Measurements from ENCODE around the gene PHLDB1. TPM values are rescaled to one million over a fixed set of nuclear protein-coding genes. Genes with fewer than 3 reads are reported as not detected.

Gene PHLDB1
- total RNA-seq, 2 experiments from 2014 or later, result 2.0 to 2.4 TPM

GRCh38 chr11:118646393-118646792, 39.0 kb downstream of the PHLDB1 start:
- Mint-ChIP-seq H3K36me3 (no peaks in the 10 kb centered on the region), H3K27ac (no peak overlapping the region), H3K27me3 (no peaks in the 10 kb centered on the region), H3K4me1 (ENCODE audit: low read depth) (no peaks in the 10 kb centered on the region), H3K4me3 (no peak overlapping the region), H3K9me3 (no peaks in the 10 kb centered on the region)
- ChIA-PET CTCF (interaction anchor here (1.3 kb wide), 1 partner anchor 13 kb away, joined by 3 read pairs; no protein-coding TSS in a partner anchor), POLR2A (no interaction called here)
- intact Hi-C loops (cut with micrococcal nuclease), result no loop called here
- DNase-seq, result no peak

- no peaks in the 10 kb centered on the region for H3K9me3 Mint-ChIP-seq
- H3K4me1 Mint-ChIP-seq (ENCODE audit: low read depth), result peaks cover 8% of the 10 kb centered on the region
- CTCF ChIA-PET, result interaction anchor here (1.0 to 1.1 kb wide), 2 partner anchors 10 to 12 kb away, joined by 3 read pairs; no protein-coding TSS in a partner anchor
- POLR2A ChIA-PET, result no interaction called here
- no peak overlapping the region for H3K27ac Mint-ChIP-seq
- no peaks in the 10 kb centered on the region for H3K36me3 Mint-ChIP-seq
- H3K4me3 Mint-ChIP-seq, result no peak overlapping the region
- intact Hi-C loops (cut with micrococcal nuclease), result no loop called here
- H3K27me3 Mint-ChIP-seq, result no peaks in the 10 kb centered on the region
- DNase-seq, result no peak
Measured at GRCh38 chr11:118648291-118648690, 40.9 kb downstream of the PHLDB1 start.

GRCh38 chr11:118649941-118650340, 42.5 kb downstream of the PHLDB1 start:
- CTCF ChIA-PET, result no interaction called here
- POLR2A ChIA-PET, result no interaction called here

GRCh38 chr11:118650366-118650765, 43.0 kb downstream of the PHLDB1 start:
- DNase-seq, result no peak
- ChIA-PET CTCF (no interaction called here), POLR2A (no interaction called here)
- H3K27ac Mint-ChIP-seq, result no peak overlapping the region
- no peaks in the 10 kb centered on the region for H3K9me3 Mint-ChIP-seq
- no peaks in the 10 kb centered on the region for H3K36me3 Mint-ChIP-seq
- H3K27me3 Mint-ChIP-seq, result no peaks in the 10 kb centered on the region
- intact Hi-C loops (cut with micrococcal nuclease), result no loop called here
- no peak overlapping the region for H3K4me3 Mint-ChIP-seq
- H3K4me1 Mint-ChIP-seq (ENCODE audit: low read depth), result peaks cover 8% of the 10 kb centered on the region

More at GRCh38 chr11:118649941-118650340, 42.5 kb downstream of the PHLDB1 start:
- no peak for DNase-seq
- no peaks in the 10 kb centered on the region for H3K9me3 Mint-ChIP-seq
- H3K4me1 Mint-ChIP-seq (ENCODE audit: low read depth), result peaks cover 8% of the 10 kb centered on the region
- H3K27ac Mint-ChIP-seq, result no peak overlapping the region
- no peaks in the 10 kb centered on the region for H3K27me3 Mint-ChIP-seq
- intact Hi-C loops (cut with micrococcal nuclease), result no loop called here
- no peaks in the 10 kb centered on the region for H3K36me3 Mint-ChIP-seq
- H3K4me3 Mint-ChIP-seq, result no peak overlapping the region

- Mint-ChIP-seq H3K4me3 (no peak overlapping the region), H3K36me3 (no peaks in the 10 kb centered on the region), H3K4me1 (ENCODE audit: low read depth) (peaks cover 8% of the 10 kb centered on the region), H3K9me3 (no peaks in the 10 kb centered on the region), H3K27me3 (no peaks in the 10 kb centered on the region), H3K27ac (no peak overlapping the region)
- ChIA-PET CTCF (interaction anchor here (0.6 to 0.9 kb wide), 2 partner anchors 38 to 138 kb away, joined by 3 read pairs; no protein-coding TSS in a partner anchor), POLR2A (no interaction called here)
- intact Hi-C loops (cut with micrococcal nuclease), result no loop called here
- DNase-seq, result no peak
Measured at GRCh38 chr11:118651820-118652219, 44.4 kb downstream of the PHLDB1 start.

GRCh38 chr11:118652681-118653181, 45.3 kb downstream of the PHLDB1 start:
- Mint-ChIP-seq H3K4me3 (no peak overlapping the region), H3K27ac (no peak overlapping the region), H3K9me3 (no peaks in the 10 kb centered on the region), H3K4me1 (ENCODE audit: low read depth) (peaks cover 8% of the 10 kb centered on the region), H3K36me3 (no peaks in the 10 kb centered on the region), H3K27me3 (no peaks in the 10 kb centered on the region)
- CTCF ChIA-PET, result no interaction called here
- intact Hi-C loops (cut with micrococcal nuclease), result no loop called here
- no peak for DNase-seq
- POLR2A ChIA-PET, result no interaction called here

GRCh38 chr11:118653684-118654390, 46.4 kb downstream of the PHLDB1 start:
- ChIA-PET CTCF (no interaction called here), POLR2A (no interaction called here)
- H3K27ac Mint-ChIP-seq, result no peak overlapping the region
- H3K4me1 Mint-ChIP-seq (ENCODE audit: low read depth), result peaks cover 8% of the 10 kb centered on the region
- H3K4me3 Mint-ChIP-seq, result no peak overlapping the region
- no peaks in the 10 kb centered on the region for H3K9me3 Mint-ChIP-seq
- no peaks in the 10 kb centered on the region for H3K27me3 Mint-ChIP-seq
- intact Hi-C loops (cut with micrococcal nuclease), result no loop called here
- no peaks in the 10 kb centered on the region for H3K36me3 Mint-ChIP-seq
- no peak for DNase-seq

- ChIA-PET CTCF (interaction anchor here (1.1 kb wide), 1 partner anchor 62 kb away, joined by 3 read pairs; no protein-coding TSS in a partner anchor), POLR2A (no interaction called here)
- no peaks in the 10 kb centered on the region for H3K27me3 Mint-ChIP-seq
- no peak overlapping the region for H3K27ac Mint-ChIP-seq
- H3K36me3 Mint-ChIP-seq, result no peaks in the 10 kb centered on the region
- H3K4me3 Mint-ChIP-seq, result no peak overlapping the region
- intact Hi-C loops (cut with micrococcal nuclease), result no loop called here
- no peak for DNase-seq
- H3K9me3 Mint-ChIP-seq, result no peaks in the 10 kb centered on the region
- peaks cover 10% of the 10 kb centered on the region for H3K4me1 Mint-ChIP-seq (ENCODE audit: low read depth)
Measured at GRCh38 chr11:118655486-118656190, 48.2 kb downstream of the PHLDB1 start.

- ChIA-PET CTCF (interaction anchor here (1.4 to 2.2 kb wide), 2 partner anchors 33 to 62 kb away, joined by 5 to 8 read pairs; no protein-coding TSS in a partner anchor), POLR2A (no interaction called here)
- no peaks in the 10 kb centered on the region for H3K9me3 Mint-ChIP-seq
- intact Hi-C loops (cut with micrococcal nuclease), result no loop called here
- no peak overlapping the region for H3K27ac Mint-ChIP-seq
- H3K4me1 Mint-ChIP-seq (ENCODE audit: low read depth), result peaks cover 10% of the 10 kb centered on the region
- H3K27me3 Mint-ChIP-seq, result no peaks in the 10 kb centered on the region
- no peaks in the 10 kb centered on the region for H3K36me3 Mint-ChIP-seq
- DNase-seq, result no peak
- H3K4me3 Mint-ChIP-seq, result no peak overlapping the region
Measured at GRCh38 chr11:118656563-118657165, 49.2 kb downstream of the PHLDB1 start.

- H3K27ac Mint-ChIP-seq, result no peak overlapping the region
- POLR2A ChIA-PET, result no interaction called here
Measured at GRCh38 chr11:118657238-118657637, 49.8 kb downstream of the PHLDB1 start.

GRCh38 chr11:118657709-118658428, 50.5 kb downstream of the PHLDB1 start:
- Mint-ChIP-seq H3K9me3 (no peaks in the 10 kb centered on the region), H3K27ac (no peak overlapping the region), H3K4me1 (ENCODE audit: low read depth) (peaks cover 3% of the 10 kb centered on the region), H3K36me3 (no peaks in the 10 kb centered on the region), H3K27me3 (no peaks in the 10 kb centered on the region), H3K4me3 (no peak overlapping the region)
- no peak for DNase-seq
- ChIA-PET POLR2A (interaction anchor here (0.5 kb wide), 1 partner anchor 388 kb away, joined by 3 read pairs; no protein-coding TSS in a partner anchor), CTCF (interaction anchor here (0.6 to 3.1 kb wide), 6 partner anchors 9 to 210 kb away, joined by 3 to 14 read pairs (median 4); no protein-coding TSS in a partner anchor)
- intact Hi-C loops (cut with micrococcal nuclease), result no loop called here

More at GRCh38 chr11:118657238-118657637, 49.8 kb downstream of the PHLDB1 start:
- CTCF ChIA-PET, result interaction anchor here (1.4 to 2.2 kb wide), 2 partner anchors 32 to 62 kb away, joined by 5 to 8 read pairs; no protein-coding TSS in a partner anchor
- no peak for DNase-seq
- no peaks in the 10 kb centered on the region for H3K36me3 Mint-ChIP-seq
- H3K4me3 Mint-ChIP-seq, result no peak overlapping the region
- peaks cover 9% of the 10 kb centered on the region for H3K4me1 Mint-ChIP-seq (ENCODE audit: low read depth)
- H3K9me3 Mint-ChIP-seq, result no peaks in the 10 kb centered on the region
- intact Hi-C loops (cut with micrococcal nuclease), result no loop called here
- no peaks in the 10 kb centered on the region for H3K27me3 Mint-ChIP-seq
